HCT116 (cell line): Measurements from ENCODE around the gene ARSI. TPM values are rescaled to one million over a fixed set of nuclear protein-coding genes. Genes with fewer than 3 reads are reported as not detected.

Experiments
- ATAC-seq: fragments of 200-7000 bp; cut with Tn5 transposase; 2 replicates; pipeline ENCODE4 v1.9.1; 2020; ENCODE audit warnings: mild to moderate bottlenecking, moderate library complexity
- BruUV-seq: library from RNA; stranded (reverse); fragments of 400-500 nt; replicated peaks from 2 replicates; lab custom pipeline; 2021; lab: Mats Ljungman, UMichigan
- CTCF ChIA-PET: fragments of 300-600 bp; sonication (Branson Sonifier 250); formaldehyde crosslinking; loops from one replicate; lab custom pipeline; 2021; ENCODE audit warnings: antibody characterized with exemption; lab: Charles Lee
- POLR2A ChIA-PET: fragments of 300-600, 350-600 bp; sonication (Branson Sonifier 250); formaldehyde crosslinking; loops from one replicate; lab custom pipeline; 2021; ENCODE audit warnings: antibody characterized with exemption; lab: Charles Lee
- RAD21 ChIA-PET, 2 experiments: fragments of 300-600 bp; sonication (Branson Sonifier 250); formaldehyde crosslinking; loops; one replicate each; lab custom pipeline; 2023; ENCODE audit warnings: low total read pairs in 2 of 2; ENCODE audit not compliant: uncharacterized antibody in 2 of 2, unreplicated experiment in 2 of 2, low non-redundant PET in 1 of 2; lab: Charles Lee
- DNase-seq: peaks from one replicate; pipeline ENCODE4 v3.0.0-alpha.2; 2010; ENCODE audit warnings: low read depth, low spot score
- H2AFZ ChIP-seq: fragments of 200-600 bp; shearing (Covaris generic), sonication (generic); 2 replicates; pipeline ENCODE4 v1.6.1; 2017; ENCODE audit warnings: low read depth, mixed run types, mixed read lengths, antibody characterized with exemption, low read length; ENCODE audit not compliant: poor library complexity, severe bottlenecking
- H3K27ac ChIP-seq: 2 replicates; pipeline ENCODE4 v1.5.1; 2012; ENCODE audit warnings: low read depth, low read length
- H3K27me3 ChIP-seq: fragments of 200-600 bp; sonication (generic); 2 replicates; pipeline ENCODE4 v1.6.1; 2016; ENCODE audit warnings: mixed run types, low read length, mixed read lengths; ENCODE audit not compliant: insufficient read depth
- H3K36me3 ChIP-seq, 2 experiments: fragments of 200-500 bp in 1 of 2; fragments of 200-600 bp in 1 of 2; sonication (Bioruptor generic) in 1 of 2; sonication (generic) in 1 of 2; 2 replicates each; pipeline versions ENCODE4 v1.5.1 to v1.6.1; 2014 to 2016; ENCODE audit warnings: low read length in 2 of 2, inconsistent platforms in 1 of 2, mixed read lengths in 1 of 2, mixed run types in 1 of 2; ENCODE audit not compliant: insufficient read depth in 2 of 2, control insufficient read depth in 1 of 2
- H3K4me1 ChIP-seq, 2 experiments: fragments of 200-600 bp in 1 of 2; sonication (generic) in 1 of 2; 2 replicates each; pipeline versions ENCODE4 v1.5.1 to v1.6.1; 2012 to 2017; ENCODE audit warnings: low read length in 2 of 2, inconsistent platforms in 1 of 2, mild to moderate bottlenecking in 1 of 2, mixed read lengths in 1 of 2, mixed run types in 1 of 2, moderate library complexity in 1 of 2; ENCODE audit not compliant: insufficient read depth in 2 of 2, control insufficient read depth in 1 of 2
- H3K4me2 ChIP-seq: fragments of 200-600 bp; sonication (generic); 2 replicates; pipeline ENCODE4 v1.6.1; 2017; ENCODE audit warnings: mixed run types, low read length, mixed read lengths
- H3K4me3 ChIP-seq, 2 experiments: fragments of 200-600 bp in 1 of 2; sonication (generic) in 1 of 2; replicated peaks in 1 of 2; 2 replicates each; pipeline ENCODE4 v1.5.1; 2011 to 2016; ENCODE audit warnings: low read length in 2 of 2, control low read depth in 1 of 2, low read depth in 1 of 2, mild to moderate bottlenecking in 1 of 2, mixed read lengths in 1 of 2, mixed run types in 1 of 2
- H3K79me2 ChIP-seq: fragments of 200-600 bp; sonication (generic); 2 replicates; pipeline ENCODE4 v1.6.1; 2017; ENCODE audit warnings: mild to moderate bottlenecking, mixed run types, low read length, moderate library complexity, mixed read lengths; ENCODE audit not compliant: insufficient read depth
- H3K9ac ChIP-seq: fragments of 200-600 bp; sonication (generic); 2 replicates; pipeline ENCODE4 v1.6.1; 2016; ENCODE audit warnings: low read length, mixed read lengths
- H3K9me2 ChIP-seq: fragments of 200-600 bp; sonication (generic), shearing (Covaris generic); 2 replicates; pipeline ENCODE4 v1.6.1; 2017; ENCODE audit warnings: mixed run types, mild to moderate bottlenecking, moderate library complexity; ENCODE audit not compliant: insufficient read depth
- H3K9me3 ChIP-seq, 2 experiments: fragments of 200-500 bp in 1 of 2; fragments of 200-600 bp in 1 of 2; sonication (Bioruptor generic) in 1 of 2; sonication (generic) in 1 of 2; 2 replicates each; pipeline ENCODE4 v1.6.1; 2014 to 2017; ENCODE audit warnings: low read length in 2 of 2, mixed read lengths in 2 of 2, inconsistent platforms in 1 of 2, low read depth in 1 of 2, mild to moderate bottlenecking in 1 of 2, mixed run types in 1 of 2, moderate library complexity in 1 of 2; ENCODE audit not compliant: control insufficient read depth in 1 of 2, insufficient read depth in 1 of 2
- H4K20me1 ChIP-seq: fragments of 200-600 bp; sonication (generic), shearing (Covaris generic); 2 replicates; pipeline ENCODE4 v1.6.1; 2017; ENCODE audit warnings: mixed run types, mild to moderate bottlenecking, moderate library complexity; ENCODE audit not compliant: insufficient read depth
- ATF3 ChIP-seq: IDR thresholded peaks from 2 replicates; pipeline ENCODE4 v1.6.1; 2012
- EGR1 ChIP-seq: IDR thresholded peaks from 2 replicates; pipeline ENCODE4 v1.6.1; 2012; ENCODE audit warnings: low read depth
- JUND ChIP-seq: IDR thresholded peaks from 2 replicates; pipeline ENCODE4 v1.6.1; 2012
- POLR2A ChIP-seq: IDR thresholded peaks from 2 replicates; pipeline ENCODE4 v1.7.0; 2011; ENCODE audit warnings: borderline replicate concordance; ENCODE audit not compliant: insufficient read depth, insufficient read length; ENCODE audit errors: extremely low read depth
- REST ChIP-seq: IDR thresholded peaks from 2 replicates; pipeline ENCODE4 v1.6.1; 2012; ENCODE audit warnings: low read depth
- YY1 ChIP-seq: IDR thresholded peaks from 2 replicates; pipeline ENCODE4 v1.6.1; 2011; ENCODE audit warnings: low read length, low read depth, moderate library complexity, mild to moderate bottlenecking; ENCODE audit not compliant: insufficient replicate concordance; ENCODE audit errors: extremely low read depth
- ZBTB33 ChIP-seq: IDR thresholded peaks from 2 replicates; pipeline ENCODE4 v1.6.1; 2011; ENCODE audit warnings: mild to moderate bottlenecking, low read length, moderate library complexity; ENCODE audit not compliant: insufficient replicate concordance; ENCODE audit errors: extremely low read depth
- intact Hi-C: fragments of 100-400 bp; cut with micrococcal nuclease; formaldehyde crosslinking; loops from 2 replicates; pipeline ENCODE4 v1.10.0; 2022
- total RNA-seq: library from RNA; stranded (reverse); gene quantifications from one replicate; pipeline ENCODE4 v1.2.1, GENCODE V29; 2021; ENCODE audit not compliant: unreplicated experiment

ARSI gene
- total RNA-seq, 1 experiment from 2014 or later = 0.07 TPM

GRCh38 chr5:150303070-150303615 lies 438 bp upstream of the ARSI start:
- Histone ChIP-seq H3K4me2 (peak overlapping the region; percentile 33; the same call in 1 of the 2 replicates), H3K27me3 (no peaks in the 10 kb centered on the region), H3K4me1 (peaks cover 0 to 5% of the 10 kb centered on the region in 2 experiments; a peak in 1 of 4 replicates), H3K9ac (no peak overlapping the region), H3K9me2 (no peaks in the 10 kb centered on the region), H3K36me3 (no peaks in the 10 kb centered on the region), H3K9me3 (no peaks in the 10 kb centered on the region), H3K27ac (no peak overlapping the region), H3K4me3 (no peak overlapping the region), H3K79me2 (no peaks in the 10 kb centered on the region), H4K20me1 (no peaks in the 10 kb centered on the region), H2AFZ (no peak overlapping the region)
- CTCF ChIA-PET = no interaction called here
- TF ChIP-seq EGR1 (no peak), YY1 (no peak), JUND (no peak), POLR2A (no peak), REST (no peak), ZBTB33 (no peak), ATF3 (no peak)
- DNase-seq (no peak), ATAC-seq (no peak)
- no TSS peak for BruUV-seq
- RAD21 ChIA-PET = no interaction called here
- intact Hi-C loops = no loop called here
- POLR2A ChIA-PET = no interaction called here
